Stomach (tissue), 19 donors: Measurements from ENCODE around the gene RBM47. TPM values are rescaled to one million over a fixed set of nuclear protein-coding genes. Genes with fewer than 3 reads are reported as not detected.

Experiments
- DNase-seq, 2 donors: peaks; one replicate each; pipeline versions ENCODE4 v3.0.0 to v3.0.0-alpha.2; 2013 to 2019
- H3K27ac ChIP-seq, 5 donors: fragments of 200-600 bp in 4 of 5; sonication (generic) in 4 of 5; one replicate each; pipeline ENCODE4 v1.5.1; 2013 to 2019; ENCODE audit warnings: mild to moderate bottlenecking in 1 of 5, moderate library complexity in 1 of 5
- H3K27me3 ChIP-seq, 3 donors: fragments of 200-600 bp; sonication (generic); one replicate each; pipeline ENCODE4 v1.5.1; 2017 to 2019; ENCODE audit warnings: mixed run types in 1 of 3
- H3K36me3 ChIP-seq, 4 donors: fragments of 200-600 bp; sonication (generic); 1 replicate in 3 of 4; 2 replicates in 1 of 4; pipeline ENCODE4 v1.5.1; 2016 to 2019
- H3K4me1 ChIP-seq, 4 donors: fragments of 200-600 bp; sonication (generic); one replicate each; pipeline ENCODE4 v1.5.1; 2016 to 2019
- H3K4me3 ChIP-seq, 4 donors: fragments of 200-600 bp; sonication (generic) in 3 of 4; one replicate each; pipeline ENCODE4 v1.5.1; 2016 to 2019; ENCODE audit warnings: mild to moderate bottlenecking in 1 of 4
- H3K9me3 ChIP-seq, 4 donors: fragments of 200-600 bp; sonication (generic); one replicate each; pipeline ENCODE4 v1.5.1; 2016 to 2019
- EP300 ChIP-seq: sonication (generic); formaldehyde crosslinking; IDR thresholded peaks from one replicate; pipeline ENCODE4 v1.6.1; 2017; ENCODE audit warnings: antibody characterized with exemption
- POLR2A ChIP-seq, 4 donors: fragments of 450-650 bp; IDR thresholded peaks; one replicate each; pipeline ENCODE4 v1.6.1; 2016; ENCODE audit warnings: antibody characterized with exemption in 4 of 4, control low read depth in 2 of 4, mild to moderate bottlenecking in 1 of 4, moderate library complexity in 1 of 4
- POLR2AphosphoS5 ChIP-seq, 3 donors: sonication (generic); formaldehyde crosslinking; IDR thresholded peaks; one replicate each; pipeline ENCODE4 v1.6.1; 2016; ENCODE audit warnings: antibody characterized with exemption in 3 of 3
- WGBS, 5 donors: extraction: QIAGEN DNeasy Blood & Tissue Kit in 3 of 5; methylation state at CpG; one replicate each; pipeline versions ENCODE4 v1.1.5 to v1.1.7; 2013 to 2018; 5-methylcytosine and 5-hydroxymethylcytosine counted together
- intact Hi-C: fragments of 100-400 bp; cut with DNase I; formaldehyde crosslinking; loops from one replicate; pipeline ENCODE4 v1.15.1; 2023; ENCODE audit warnings: low total_unique reads
- long read RNA-seq, 10 donors: transcript quantifications; one replicate each; lab custom pipeline, GENCODE V29; 2026
- polyA plus RNA-seq, 3 donors: library from polyadenylated mRNA; stranded (reverse); fragments of 200-250 nt; gene quantifications; one replicate each; pipeline ENCODE4 v1.2.3, GENCODE V29; 2013
- total RNA-seq, 5 donors: library from RNA; depleted of rRNA; stranded (reverse); fragments of >200 nt; gene quantifications; one replicate each; pipeline versions ENCODE4 v1.1.0 to v1.2.3, GENCODE V29; 2014 to 2016
- TF ChIP-seq, protein P1 (sequence below), 7 experiments: fragments of 450-650 bp in 4 of 7; fragments of 200-600 bp in 3 of 7; sonication (generic) in 3 of 7; IDR thresholded peaks; one replicate each; pipeline ENCODE4 v1.5.1; 2016 to 2019; ENCODE audit warnings: antibody characterized with exemption in 7 of 7, control low read depth in 2 of 7, mild to moderate bottlenecking in 1 of 7
- donor health status: healthy with polysubstance abuse.
- donor health status: Bipolar disorder and iron deficiency.
- donor health status: healthy.

RBM47 gene
- total RNA-seq (100 to 1,000 TPM; 124 to 448 (median 207) TPM), polyA plus RNA-seq (10 to 100 TPM; 18.5 to 66.9 (median 34.5) TPM)
- long read RNA-seq, donor 1, full-length matches to known transcripts: 1 of 1 reads
- long read RNA-seq, donor 1, partial matches to known transcripts: 0 of 1 reads
- long read RNA-seq, donor 1, other reads (novel, unspliced or antisense): 0 of 1 reads
- long read RNA-seq, donor 2, full-length matches to known transcripts: 7 of 7 reads
- long read RNA-seq, donor 2, partial matches to known transcripts: 0 of 7 reads
- long read RNA-seq, donor 2, other reads (novel, unspliced or antisense): 0 of 7 reads
- long read RNA-seq, donor 3, full-length matches to known transcripts: 1 of 1 reads
- long read RNA-seq, donor 3, partial matches to known transcripts: 0 of 1 reads
- long read RNA-seq, donor 3, other reads (novel, unspliced or antisense): 0 of 1 reads
- long read RNA-seq, donor 4: 0 reads
- long read RNA-seq, donor 5, full-length matches to known transcripts: 3 of 3 reads
- long read RNA-seq, donor 5, partial matches to known transcripts: 0 of 3 reads
- long read RNA-seq, donor 5, other reads (novel, unspliced or antisense): 0 of 3 reads
- long read RNA-seq, donor 6: 0 reads
- long read RNA-seq, donor 7, full-length matches to known transcripts: 3 of 3 reads
- long read RNA-seq, donor 7, partial matches to known transcripts: 0 of 3 reads
- long read RNA-seq, donor 7, other reads (novel, unspliced or antisense): 0 of 3 reads
- long read RNA-seq, donor 8, full-length matches to known transcripts: 7 of 12 reads
- long read RNA-seq, donor 8, partial matches to known transcripts: 5 of 12 reads
- long read RNA-seq, donor 8, other reads (novel, unspliced or antisense): 0 of 12 reads
- long read RNA-seq, donor 9, partial matches to known transcripts: 0 of 1 reads
- long read RNA-seq, donor 9, other reads (novel, unspliced or antisense): 0 of 1 reads
- long read RNA-seq, donor 10, full-length matches to known transcripts: 1 of 1 reads
- long read RNA-seq, donor 10, partial matches to known transcripts: 0 of 1 reads
- long read RNA-seq, donor 10, other reads (novel, unspliced or antisense): 0 of 1 reads

DNA sequence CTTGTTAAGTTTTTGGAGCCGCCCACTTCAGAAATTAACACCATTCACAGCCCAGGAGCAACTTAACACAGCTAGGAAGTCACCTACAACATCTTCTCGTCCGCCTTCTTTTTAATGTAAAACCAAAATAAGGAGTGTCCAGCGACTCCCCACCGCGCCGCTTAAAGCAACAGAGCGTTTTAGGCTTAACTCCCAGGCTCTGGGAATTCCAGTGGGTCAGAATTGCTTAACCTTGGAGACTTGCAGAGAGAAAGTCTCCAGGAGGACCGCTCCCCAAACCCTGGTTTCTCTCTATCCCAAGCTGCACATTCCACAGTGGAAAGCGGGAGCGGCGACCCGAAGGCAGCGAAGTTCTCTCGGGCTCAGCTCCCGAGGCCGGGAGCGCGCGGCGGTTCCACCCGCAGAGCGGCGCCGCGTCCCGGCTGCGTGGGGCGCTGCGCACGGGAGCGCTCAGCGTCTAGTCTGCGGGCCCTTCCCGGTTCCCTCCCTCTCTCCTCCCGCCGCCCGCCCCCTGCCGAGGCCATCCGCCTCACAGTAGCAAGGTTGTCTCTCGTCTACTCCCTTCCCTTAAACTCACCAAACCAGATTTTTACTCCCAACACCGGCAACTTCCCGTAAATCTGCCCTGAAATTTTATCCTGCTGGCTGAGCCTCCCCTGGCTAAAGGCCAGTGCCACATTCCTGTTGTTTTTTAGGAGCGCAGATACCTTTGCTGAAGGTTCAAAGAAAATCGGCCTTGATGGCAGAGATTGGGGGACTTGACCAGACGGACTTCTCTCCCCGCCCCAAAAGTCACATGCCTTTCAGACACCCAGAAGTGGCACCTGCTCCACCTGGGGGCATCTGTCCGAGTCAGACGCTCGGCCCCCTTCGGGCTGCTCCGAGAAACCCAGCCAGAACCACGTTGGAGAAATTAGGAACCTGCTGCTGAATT, at the start of gene RBM47:
Gene RBM47 (minus strand): TSS at position 464 of the 934 bp plus-strand sequence. CDS start 190,971 bp downstream, outside the sequence.
- no peaks in the 10 kb centered on the region for H3K36me3 ChIP-seq
- peak in 2 of 3 donors; percentile 73 to 75 for TF ChIP-seq POLR2AphosphoS5 (IDR thresholded peaks at IDR 0.05)
- peak in 1 of 4 donors; percentile 58 for TF ChIP-seq POLR2A (IDR thresholded peaks at IDR 0.05)
- TF ChIP-seq EP300: no peak
- TF ChIP-seq, protein P1, sequence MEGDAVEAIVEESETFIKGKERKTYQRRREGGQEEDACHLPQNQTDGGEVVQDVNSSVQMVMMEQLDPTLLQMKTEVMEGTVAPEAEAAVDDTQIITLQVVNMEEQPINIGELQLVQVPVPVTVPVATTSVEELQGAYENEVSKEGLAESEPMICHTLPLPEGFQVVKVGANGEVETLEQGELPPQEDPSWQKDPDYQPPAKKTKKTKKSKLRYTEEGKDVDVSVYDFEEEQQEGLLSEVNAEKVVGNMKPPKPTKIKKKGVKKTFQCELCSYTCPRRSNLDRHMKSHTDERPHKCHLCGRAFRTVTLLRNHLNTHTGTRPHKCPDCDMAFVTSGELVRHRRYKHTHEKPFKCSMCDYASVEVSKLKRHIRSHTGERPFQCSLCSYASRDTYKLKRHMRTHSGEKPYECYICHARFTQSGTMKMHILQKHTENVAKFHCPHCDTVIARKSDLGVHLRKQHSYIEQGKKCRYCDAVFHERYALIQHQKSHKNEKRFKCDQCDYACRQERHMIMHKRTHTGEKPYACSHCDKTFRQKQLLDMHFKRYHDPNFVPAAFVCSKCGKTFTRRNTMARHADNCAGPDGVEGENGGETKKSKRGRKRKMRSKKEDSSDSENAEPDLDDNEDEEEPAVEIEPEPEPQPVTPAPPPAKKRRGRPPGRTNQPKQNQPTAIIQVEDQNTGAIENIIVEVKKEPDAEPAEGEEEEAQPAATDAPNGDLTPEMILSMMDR (IDR thresholded peaks at IDR 0.05): peak in 2 of 7 experiments; percentile 0 to 23
- intact Hi-C loops: no loop called here
- DNase-seq: peak; percentile 86 to 92
- H3K4me3 ChIP-seq: peak within 1 kb of the TSS; percentile 54 to 57 (median 56)
- H3K27me3 ChIP-seq: peaks cover 0 to 4% (median 0%) of the 10 kb centered on the region in 3 donors
- no peaks in the 10 kb centered on the region for H3K9me3 ChIP-seq
- H3K27ac ChIP-seq: peak within 1 kb of the TSS; percentile 90 to 98 (median 93)
- peaks cover 9 to 58% (median 25%) of the 10 kb centered on the region in 4 donors for H3K4me1 ChIP-seq
- 1% methylated on average over 52 to 53 of the region's 53 CpGs for WGBS, 5 donors

DNA sequence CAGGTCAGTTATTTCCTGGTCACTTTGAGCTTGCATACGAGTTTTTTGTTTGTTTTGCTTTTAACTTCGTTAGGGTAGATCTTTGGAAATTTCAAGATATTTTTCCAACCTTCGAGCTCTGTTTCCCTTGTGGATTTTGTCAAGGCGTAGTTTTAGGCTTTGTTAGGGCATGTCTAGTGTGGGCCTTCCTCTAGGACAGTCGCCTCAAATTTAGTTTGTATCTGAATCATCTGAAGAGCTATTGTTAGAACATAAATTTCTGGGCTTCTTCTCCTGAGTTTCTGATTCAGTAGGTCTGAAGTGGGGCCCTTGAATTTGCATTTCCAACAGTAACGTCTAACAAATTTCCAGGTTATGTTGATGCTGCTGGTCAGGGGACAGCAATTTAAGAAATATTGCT, 48.8 kb upstream of the RBM47 start:
- Histone ChIP-seq H3K4me1 (peaks cover 7 to 22% (median 10%) of the 10 kb centered on the region in 4 donors), H3K4me3 (no peak overlapping the region), H3K27ac (no peak overlapping the region), H3K9me3 (no peaks in the 10 kb centered on the region), H3K36me3 (no peaks in the 10 kb centered on the region), H3K27me3 (no peaks in the 10 kb centered on the region)
- DNase-seq: no peak
- TF ChIP-seq POLR2AphosphoS5 (IDR thresholded peaks at IDR 0.05): no peak
- TF ChIP-seq, protein P1 (IDR thresholded peaks at IDR 0.05): no peak
- no peak for TF ChIP-seq POLR2A (IDR thresholded peaks at IDR 0.05)
- no peak for TF ChIP-seq EP300
- 58 to 76% (median 64%) methylated on average over 6 of the region's 6 CpGs for WGBS, 5 donors
- intact Hi-C loops: no loop called here

DNA sequence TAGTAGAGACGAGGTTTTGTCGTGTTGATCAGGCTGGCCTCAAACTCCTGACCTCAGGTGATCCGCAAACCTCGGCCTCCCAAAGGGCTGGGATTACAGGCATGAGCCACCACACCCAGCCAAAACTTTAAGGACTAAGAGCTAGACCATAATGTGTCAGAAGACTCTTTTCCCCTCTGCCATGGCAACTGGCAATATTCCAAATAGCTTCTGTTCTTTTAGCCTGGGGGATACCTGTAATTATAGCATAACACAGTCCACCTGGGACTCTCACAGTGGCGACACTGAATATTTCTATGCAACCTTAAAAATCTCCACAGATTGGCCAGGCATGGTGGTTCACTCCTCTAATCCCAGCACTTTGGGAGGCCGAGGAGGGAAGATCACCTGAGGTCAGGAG, 45.5 kb upstream of the RBM47 start:
- TF ChIP-seq POLR2AphosphoS5 (IDR thresholded peaks at IDR 0.05) (no peak), EP300 (no peak), POLR2A (IDR thresholded peaks at IDR 0.05) (no peak)
- TF ChIP-seq, protein P1 (IDR thresholded peaks at IDR 0.05): no peak
- Histone ChIP-seq H3K4me3 (no peak overlapping the region), H3K27me3 (no peaks in the 10 kb centered on the region), H3K4me1 (peaks cover 7 to 18% (median 12%) of the 10 kb centered on the region in 4 donors), H3K9me3 (no peaks in the 10 kb centered on the region), H3K27ac (no peak overlapping the region), H3K36me3 (no peaks in the 10 kb centered on the region)
- intact Hi-C loops: no loop called here
- DNase-seq: no peak
- WGBS, 5 donors: 85 to 94% (median 89%) methylated on average over 6 of the region's 6 CpGs
